ENCODE measurements around the gene CLCN4.

Gene CLCN4

DNA sequence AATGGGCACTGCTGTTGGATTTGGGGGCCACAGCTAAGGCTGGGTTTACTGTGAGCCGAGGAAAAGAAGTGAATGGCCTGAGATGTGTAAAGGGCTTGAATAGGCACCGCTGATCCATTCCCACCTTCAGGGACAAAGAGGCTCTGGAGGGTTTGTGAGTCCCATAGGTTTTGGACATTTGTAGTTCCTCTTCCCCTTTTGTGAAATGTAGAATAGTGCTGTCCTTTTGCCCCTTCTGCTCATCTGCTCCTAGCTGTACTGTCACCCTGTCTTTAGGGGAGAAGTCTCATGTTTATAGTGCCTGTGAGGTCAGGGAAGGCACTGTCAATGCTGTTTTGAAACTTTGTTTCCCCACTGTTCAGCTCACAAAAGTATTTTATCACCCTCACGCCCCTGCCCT, 26.4 kb upstream of the CLCN4 start:
- DNase-seq: no peak

DNA sequence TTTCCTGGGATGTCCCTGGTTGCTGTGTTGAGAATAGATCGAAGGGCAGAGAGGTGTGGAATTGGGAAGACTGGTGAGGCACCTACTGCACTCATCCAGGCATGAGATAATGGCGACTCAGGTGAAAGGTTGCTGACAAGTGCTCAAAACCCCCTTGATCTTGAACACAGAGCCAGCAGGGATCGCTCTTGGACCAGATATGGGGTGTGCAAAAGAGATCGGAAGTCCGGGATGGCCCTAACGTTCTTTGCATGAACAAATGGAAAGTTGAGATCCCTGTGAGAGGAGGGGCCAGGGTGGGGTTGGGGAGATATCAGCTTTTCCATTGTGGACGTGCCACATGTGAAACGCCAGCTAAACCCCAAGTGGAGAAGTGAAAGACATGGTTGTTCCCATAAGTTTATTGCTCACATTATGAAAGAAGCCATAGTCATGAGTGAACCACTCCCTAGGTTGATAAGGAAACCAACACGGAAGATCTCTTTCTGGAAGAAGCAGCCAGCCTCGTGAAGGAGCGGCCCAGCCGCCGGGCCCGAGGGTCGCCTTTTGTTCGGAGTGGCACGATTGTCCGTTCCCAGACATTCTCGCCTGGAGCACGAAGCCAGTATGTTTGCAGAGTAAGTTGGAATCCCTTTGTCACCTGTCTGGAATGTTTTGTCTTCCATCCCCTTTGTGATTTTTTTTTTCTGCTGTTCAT, 22.6 kb upstream of the CLCN4 start:
- DNase-seq: no peak

DNA sequence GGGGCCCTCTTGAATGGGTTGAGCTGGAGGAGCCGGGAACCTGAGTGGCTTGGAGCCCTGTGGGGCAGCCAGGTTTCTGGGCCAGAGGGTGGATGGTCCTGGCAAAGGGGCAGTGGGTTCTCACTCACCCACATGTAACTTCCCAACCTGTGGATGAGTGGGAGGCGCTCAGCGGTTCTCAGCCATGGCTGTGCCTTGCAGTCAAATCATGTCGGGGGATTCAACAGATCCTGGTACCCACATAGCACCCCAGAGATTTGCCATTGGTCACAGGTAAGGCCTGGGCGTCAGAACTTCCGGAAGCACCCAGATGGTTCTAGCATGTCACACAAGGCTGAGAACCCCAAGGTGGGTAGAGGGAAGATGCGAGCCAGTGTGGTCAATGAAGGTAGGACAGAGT, 21.9 kb upstream of the CLCN4 start:
- no peak for DNase-seq

DNA sequence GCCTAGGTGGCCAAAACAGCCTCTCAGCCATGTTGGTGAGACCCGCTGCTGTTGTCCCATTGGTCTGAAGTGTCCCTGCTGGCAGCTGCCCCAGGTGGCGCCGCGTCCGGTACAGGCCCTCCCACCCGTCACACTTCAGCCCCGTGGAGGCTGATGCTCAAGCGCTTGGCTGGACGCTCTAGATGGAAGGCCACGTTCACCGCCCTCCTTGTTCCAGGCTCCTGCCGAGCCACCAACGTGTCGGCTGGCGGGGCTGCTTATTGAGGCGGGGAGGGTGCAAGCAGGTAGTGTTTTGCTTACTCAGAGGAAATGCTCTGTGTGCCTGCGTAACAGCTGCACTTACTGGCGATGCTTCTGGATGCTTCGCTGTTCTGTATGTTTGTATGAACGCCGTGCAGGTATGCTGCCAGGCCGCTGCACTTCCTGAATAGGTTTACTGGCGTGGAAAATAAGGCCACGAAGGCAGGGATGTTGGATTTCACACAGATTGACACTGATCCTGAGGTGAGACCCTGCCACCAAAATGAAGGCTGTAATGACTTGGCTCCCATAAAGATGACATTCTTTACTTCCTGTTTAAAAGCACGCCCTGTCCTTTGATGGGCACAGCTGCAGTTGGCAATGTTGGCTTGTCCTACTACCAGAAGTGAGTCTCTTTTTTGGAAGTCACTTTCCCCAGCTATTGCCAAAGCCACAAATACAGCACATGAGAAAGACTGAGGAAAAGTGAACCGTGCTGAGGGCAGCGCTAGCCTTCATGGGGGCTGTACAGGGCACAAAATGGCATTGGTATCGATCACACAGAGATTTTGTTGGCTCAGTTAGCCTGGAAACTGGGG, 21.0 kb upstream of the CLCN4 start:
- no peak for DNase-seq

DNA sequence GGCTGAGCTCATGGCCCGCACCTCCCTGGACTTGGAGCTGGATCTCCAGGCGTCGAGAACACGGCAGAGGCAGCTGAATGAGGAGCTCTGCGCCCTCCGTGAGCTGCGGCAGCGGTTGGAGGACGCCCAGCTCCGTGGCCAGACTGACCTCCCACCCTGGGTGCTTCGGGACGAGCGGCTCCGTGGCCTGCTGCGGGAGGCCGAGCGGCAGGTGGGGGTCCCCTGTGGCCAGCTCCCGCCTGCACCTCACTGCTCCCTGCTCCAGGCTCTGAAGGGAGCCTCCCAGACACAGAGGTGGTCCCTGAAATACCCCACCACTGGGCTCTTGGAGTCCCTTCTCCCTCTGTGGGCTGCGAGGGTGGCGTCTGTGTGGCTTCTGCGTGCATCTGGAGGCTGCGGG, 18.0 kb upstream of the CLCN4 start:
- no peak for DNase-seq

DNA sequence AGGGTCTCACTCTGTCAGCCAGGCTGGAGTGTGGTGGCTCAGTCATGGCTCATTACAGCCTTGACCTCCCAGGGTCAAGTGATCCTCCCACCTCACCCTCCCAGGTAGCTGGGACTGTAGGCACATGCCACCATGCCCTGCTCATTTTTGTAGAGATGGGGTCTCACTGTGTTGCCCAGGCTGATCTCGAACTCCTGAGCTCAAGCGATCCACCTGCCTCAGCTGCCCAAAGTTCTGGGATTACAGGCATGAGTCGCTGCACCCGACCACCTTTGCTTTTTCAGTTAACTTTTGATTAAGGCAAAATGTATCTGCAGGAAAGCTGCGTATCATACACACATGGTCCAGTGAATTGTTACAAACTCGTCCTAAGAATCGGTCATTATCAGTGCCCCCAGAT, 16.5 kb upstream of the CLCN4 start:
- DNase-seq: no peak

DNA sequence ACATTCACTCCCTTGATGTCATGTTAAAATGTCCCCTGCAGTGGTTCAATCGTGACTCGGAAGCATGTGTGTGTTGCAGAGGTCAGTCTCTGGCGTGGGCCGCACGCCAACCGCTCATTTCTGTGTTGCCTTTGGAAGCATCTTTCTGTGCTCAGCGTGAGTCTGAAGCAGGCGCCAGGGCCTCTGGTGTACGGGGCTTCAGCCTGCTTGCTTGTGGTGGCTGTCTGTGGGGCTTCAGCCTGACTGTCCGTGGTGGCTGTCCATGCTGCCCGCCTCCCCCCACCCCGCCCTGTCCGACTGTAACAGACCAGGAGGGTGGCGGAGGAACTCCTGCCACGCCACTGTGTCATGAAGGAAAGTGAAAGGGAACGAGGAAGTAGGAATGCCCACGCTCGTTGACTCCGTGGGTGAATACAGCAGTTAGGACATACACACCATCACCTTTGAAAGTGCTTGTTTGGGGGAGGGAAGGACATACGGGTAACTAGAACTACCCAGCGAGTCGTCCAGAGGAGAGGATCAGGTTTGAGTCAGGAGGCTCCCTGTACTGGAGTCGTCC, 14.7 kb upstream of the CLCN4 start:
- no peak for DNase-seq

DNA sequence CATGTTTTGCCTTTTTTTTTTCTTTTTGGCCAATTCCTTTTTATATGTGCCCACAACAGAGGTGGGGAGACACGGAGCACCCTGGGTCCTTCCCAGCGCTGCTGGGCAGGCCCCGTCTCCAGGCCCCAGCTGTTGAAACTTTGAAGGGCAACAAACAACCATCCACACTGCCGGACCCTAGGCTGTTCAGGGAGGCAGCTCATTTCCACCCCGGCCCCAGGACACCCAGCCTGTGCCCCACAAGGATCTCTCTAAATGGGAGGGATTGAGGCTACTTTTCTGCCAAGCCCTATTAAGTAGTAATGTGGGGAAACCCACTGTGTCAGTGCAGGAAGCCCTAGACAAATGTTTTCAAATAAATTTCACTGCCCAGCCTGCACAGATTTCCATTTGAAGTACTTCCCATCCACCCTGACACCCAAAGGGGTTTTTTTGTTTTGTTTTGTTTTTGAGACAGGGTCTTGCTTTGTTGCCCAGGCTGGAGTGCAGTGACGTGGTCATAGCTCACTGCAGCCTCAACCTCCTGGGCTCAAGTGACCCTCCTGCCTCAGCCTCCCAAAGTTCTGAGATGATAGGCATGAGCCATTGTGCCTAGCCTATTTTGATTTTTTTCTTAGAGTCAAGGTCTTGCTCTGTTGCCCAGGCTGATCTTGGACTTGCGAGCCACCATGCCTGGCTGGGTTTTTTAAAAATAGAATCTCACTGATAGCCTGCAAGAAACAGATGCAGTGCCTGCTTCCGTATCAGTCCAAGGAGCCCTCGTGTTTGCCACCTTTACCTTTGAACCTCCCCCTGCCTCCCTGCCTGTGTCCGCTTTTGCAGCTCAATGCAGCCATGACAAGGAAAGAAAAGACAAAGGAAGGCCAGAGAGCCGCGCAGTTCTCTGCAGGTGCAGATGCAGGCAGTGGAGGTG, 13.4 kb upstream of the CLCN4 start:
- DNase-seq: no peak

DNA sequence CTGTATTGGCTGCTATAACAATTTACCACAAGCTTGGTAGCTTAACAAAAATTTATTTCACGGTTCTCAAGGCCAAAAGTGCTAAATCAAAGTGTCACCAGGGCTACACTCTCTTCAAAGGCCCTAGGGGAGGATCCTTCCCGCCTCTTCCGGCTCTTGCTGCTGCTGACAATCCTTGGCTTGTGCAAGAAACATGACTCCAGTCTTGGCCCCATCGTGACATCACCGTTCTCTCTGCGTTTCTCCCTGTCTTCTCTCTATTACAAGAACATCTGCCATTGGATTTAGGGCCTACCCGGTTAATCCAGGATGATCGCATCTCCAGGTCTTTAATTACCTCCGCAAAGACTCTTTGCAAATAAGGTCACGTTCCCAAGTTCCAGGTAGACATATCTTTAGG, 10.4 kb upstream of the CLCN4 start:
- DNase-seq: no peak

DNA sequence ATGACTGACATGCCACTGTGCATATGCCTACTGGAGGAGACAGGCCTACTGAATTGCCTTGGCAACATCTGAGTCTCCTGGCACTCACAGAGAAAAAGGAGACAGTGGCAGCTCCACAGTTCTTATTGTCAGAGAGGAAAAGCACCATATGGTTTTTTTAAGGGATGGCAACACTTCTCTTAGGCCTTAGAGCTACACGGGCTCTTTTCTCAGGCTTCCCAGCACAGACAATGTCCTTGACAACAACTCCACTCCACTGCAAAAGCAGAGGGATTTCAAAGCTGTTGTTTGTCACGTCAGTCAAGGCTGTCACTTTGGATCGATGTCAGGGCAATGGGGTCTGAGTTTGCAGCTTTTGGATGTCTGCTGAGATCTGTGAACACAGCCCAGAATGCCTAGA, 4.7 kb upstream of the CLCN4 start:
- no peak for DNase-seq

DNA sequence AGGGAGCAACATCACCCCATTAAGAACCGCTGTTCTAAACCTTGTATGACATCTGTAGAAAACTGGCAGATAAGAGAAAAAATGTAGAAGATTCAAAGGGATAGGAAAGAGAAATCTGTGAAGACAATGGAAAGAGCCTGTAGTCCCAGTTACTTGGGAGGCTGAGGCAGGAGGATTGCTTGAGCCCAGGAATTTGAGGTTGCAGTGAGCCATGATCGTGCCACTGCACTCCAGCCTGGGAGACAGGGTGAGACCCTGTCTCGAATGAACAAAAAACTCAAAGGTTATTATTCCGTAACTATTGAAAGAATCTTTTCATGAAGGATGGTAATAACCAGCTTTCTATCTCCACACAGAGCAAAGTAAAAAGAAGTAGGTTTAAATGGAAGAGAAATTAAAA, 1.6 kb upstream of the CLCN4 start:
- no peak for DNase-seq

DNA sequence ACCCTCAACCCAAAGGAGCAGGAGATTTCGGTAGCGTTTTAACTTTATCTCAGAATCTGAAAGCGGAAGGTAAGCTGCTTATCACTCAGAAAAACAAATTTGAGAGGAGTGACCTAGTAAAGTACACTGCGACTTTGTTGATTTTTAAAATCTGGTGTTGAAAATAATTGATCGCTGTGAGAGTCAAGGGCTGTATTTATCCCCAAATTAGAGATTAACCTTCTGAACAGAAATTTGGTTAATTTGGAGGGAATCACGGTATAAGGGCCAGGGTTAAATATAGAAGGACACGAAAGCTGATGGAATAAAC, 212 bp downstream of the CLCN4 start:
- no peak for DNase-seq

DNA sequence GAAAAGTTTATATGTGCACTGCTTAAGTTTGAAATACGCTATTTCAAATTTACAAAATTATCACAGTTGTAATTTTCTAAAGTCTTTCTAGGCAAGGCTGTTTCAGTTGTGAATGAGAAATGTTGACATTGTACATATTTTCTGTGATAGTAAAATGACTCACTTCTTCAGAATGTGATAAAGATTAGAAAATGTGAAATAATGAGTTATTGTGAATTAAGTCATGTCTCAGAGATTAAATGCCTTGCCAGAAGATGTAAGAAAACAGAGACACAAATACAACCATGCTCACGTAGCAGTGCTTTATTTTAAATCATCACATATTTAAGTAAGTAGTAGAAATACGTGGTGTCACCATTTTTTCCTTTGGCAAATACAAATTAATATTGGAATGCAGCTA, 768 bp downstream of the CLCN4 start:
- DNase-seq: peak; percentile 69

DNA sequence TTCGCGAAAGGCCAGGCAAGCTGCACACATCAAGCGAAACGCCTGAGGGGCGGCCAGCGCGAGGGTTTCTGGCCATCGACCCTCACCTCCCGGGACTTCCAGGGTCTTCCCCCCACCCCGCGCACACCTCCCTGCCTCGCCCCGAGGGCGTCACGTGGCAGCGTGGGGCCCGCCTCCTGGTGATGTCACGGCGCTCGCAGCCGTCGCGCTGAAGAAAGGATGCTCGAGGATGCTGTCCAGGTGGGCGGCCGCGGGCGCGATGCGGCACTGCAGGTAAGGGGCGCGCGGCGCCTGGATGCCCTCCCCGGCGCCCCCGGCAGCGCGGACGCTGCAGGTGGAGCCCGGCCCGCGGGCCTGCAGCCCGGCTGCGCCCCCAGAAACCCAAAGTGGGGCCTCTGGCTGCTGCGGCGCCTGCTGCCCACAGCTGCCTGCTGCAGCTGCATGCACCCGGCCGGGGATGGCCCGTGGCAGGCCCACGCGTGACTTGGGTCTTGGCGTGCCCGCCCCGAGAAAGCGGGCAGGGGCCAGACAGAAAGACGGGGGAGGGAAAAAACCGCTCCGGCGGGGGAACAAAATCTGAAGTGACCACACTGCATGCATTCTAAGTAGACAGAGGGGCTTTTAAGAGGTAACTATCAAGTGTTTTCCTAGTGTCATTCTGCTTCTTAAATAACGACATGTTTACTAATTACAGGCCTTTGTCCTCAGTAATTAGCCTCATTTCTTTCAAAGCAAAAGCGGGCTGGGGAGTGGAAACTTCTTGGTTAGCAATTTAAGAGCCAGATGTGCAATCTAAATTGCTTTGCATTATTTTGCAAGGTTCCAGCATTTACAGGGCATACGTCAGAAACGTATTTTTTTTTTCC, 1.7 kb downstream of the CLCN4 start:
- DNase-seq: no peak

DNA sequence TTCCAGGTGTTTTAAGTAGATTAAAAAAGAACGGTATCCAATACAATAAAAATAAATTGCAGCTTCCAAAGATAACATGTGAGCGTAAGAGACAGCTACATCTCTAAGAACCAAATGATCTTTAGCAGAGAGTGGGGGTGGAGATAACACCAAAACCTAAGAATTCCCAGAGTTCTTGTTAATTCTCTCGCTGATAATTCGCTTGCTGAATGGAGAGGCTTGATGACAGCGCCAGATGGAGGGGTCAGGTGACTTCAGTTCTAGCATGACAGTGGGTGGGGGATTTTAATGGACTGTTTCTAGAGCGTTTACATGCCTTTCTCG, 2.3 kb downstream of the CLCN4 start:
- no peak for DNase-seq

DNA sequence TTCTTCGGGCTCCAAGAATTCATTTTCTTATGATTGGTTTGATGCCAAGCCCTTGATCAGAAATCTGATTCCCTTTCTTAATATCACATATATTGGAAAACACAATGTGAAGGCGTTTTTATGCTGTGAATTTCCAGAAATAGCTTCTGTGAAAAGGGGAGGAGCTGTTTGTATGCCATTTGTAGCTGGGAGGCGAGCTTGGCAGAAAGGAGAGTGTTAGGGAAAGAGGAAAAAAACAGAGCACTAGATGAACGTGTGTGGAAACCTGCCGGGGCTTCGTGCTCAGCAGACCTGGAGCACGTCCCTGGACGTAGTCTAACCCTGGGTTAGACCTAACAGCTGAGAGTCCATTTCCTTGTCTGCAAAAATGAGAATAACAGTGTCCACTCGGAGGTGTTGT, 3.4 kb downstream of the CLCN4 start:
- no peak for DNase-seq

DNA sequence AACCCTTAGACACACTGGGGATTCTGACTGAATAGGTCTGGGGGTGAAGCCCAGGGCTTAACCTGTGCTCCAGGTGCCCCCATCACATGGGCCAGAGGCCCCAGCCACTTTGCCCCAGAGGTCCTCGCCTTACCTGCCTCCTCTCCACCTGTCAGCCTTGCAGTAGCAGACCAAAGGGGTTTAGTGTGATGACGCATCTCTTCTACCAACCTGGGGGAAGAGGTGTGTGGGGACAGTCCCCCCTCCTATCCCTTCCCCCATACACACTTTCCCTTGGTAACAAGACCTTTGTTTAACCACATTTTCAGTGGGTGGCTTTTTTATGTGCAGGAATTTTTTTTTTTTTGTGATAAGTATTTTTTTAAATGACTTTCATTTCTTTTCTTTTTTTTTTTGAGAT, 6.3 kb downstream of the CLCN4 start:
- DNase-seq: no peak

DNA sequence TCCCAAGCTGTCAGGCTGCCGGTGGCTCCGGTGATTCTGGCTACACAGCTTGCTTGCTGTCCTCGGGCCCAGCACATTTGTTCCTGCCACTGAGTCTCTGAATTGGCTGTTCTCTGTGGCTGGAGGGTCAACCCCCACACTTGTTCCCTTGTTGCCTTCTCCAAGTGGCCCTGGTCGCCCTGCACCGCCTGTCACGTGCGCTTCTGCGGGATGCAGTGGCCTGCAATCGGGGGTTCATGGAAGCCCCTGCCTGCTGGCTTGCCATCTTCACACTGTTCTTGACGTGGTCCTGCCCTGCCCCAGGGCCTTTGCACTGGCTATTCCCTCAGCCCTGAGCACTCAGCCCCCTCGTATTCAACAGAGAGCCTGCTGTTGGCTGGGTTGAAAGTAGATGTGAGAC, 8.1 kb downstream of the CLCN4 start:
- DNase-seq: no peak

DNA sequence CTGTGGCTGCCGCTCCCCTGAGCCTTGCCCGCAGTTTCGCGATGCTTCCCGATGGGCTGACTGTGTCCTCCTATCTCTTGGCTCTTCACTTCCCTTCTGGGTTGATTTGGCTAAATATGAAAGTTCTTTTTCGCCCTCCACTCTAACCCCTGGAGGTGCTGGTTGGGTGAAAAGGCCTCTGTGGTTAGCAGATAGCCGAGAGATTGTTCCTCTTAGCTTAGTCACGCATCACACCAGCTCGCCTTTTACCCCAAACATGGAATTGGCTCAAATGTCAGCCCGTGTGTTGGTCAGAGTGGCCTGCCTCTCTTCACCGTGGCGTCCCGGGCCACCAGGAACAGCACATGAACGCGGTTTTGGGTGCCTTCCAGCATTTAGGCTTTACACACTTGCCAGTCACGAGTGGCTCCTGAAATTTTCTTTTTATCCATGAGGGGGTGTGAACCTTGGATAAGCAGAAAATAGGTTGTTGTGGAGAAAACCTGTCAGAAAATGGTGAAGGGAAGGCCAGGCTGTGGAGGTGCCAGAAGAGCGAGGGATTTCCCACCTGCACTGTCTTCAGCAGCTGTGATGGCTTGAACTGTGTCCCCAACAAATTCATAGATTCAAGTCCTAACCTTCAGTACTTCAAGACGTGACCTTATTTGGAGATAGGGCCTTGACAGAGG, 8.9 kb downstream of the CLCN4 start:
- DNase-seq: no peak

DNA sequence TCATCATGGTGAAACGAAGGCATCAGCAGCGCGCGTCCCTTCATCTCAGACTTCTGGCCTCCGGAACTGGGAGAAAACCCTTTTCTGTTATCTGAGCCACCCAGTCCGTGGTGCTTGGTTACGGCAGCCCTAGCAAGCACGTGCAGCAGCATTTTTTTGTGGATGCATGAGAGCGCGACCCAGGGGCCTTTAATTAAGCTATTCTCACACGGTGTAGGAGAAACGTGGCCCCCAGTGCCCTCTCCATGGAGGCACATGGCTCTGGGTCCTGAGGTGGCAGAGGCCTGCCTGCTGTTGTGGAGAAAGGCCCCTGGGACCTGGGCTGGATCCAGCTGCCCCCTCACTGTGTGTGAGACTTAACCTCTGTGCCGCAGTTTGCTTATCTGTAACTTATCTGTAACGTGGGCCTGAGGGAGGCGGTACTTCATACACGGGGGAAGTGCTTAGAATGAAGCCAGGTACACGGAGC, 9.5 kb downstream of the CLCN4 start:
- DNase-seq: no peak

DNA sequence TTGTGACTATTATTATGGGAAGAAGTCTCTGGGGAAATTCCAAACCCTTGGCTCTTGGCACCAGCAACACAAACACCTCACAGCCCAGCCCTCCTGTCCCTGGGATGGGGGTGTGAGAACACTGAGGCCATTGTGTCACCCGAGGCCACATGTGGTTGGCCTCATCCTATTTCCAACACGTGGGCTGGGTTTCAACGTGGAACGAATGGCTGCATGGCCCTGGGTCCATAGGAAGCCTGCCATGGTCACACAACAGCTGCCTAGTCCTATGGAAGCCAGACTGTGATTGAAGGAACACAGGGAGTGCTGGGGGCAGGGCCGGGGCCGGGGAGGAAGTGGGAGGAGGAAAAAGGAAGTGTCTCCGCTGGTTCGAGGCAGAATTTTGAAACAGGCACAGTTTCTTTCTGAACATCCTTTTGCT, 10.0 kb downstream of the CLCN4 start:
- no peak for DNase-seq

DNA sequence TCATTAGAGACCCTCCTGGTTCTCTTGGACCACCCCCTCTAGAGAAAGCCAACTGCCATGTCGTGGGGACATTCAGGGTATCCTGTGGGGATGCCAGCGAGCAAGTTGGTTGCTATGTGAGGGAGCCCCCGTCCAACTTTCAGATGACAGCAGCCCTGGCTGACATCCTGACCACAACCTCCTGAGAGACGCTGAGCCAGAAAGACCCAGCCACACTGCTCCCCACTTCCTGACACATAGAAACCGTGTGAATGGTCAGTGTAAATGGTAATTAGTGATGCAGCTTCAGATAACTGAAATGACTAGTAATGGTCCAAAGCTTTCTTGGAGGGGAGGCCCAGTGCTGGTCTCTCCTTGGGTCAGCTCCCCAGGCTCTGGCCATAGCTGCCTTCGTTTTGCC, 10.8 kb downstream of the CLCN4 start:
- no peak for DNase-seq
